Transverse colon (tissue), 4 donors: Measurements from ENCODE around the gene DIP2A. TPM values are rescaled to one million over a fixed set of nuclear protein-coding genes. Genes with fewer than 3 reads are reported as not detected.
A peak's percentile ranks its signal among the peaks of the same experiment; 100 is the strongest.
"Not testable (repeated sequence)": the region's sequence is repeated elsewhere in the genome, so short reads cannot be mapped to it uniquely, and the experiment has no call there.

Experiments used
- DNase-seq: peaks from one replicate; pipeline ENCODE4 v3.0.0-alpha.2; 2019
- H3K27ac ChIP-seq, 4 donors: fragments of 200-600 bp; sonication (generic); 2 replicates each; pipeline ENCODE4 v1.5.1; 2016 to 2018; ENCODE audit warnings: inconsistent platforms in 4 of 4
- H3K27me3 ChIP-seq: fragments of 200-600 bp; sonication (generic); 2 replicates; pipeline ENCODE4 v1.5.1; 2017; ENCODE audit warnings: inconsistent platforms
- H3K36me3 ChIP-seq, 4 donors: fragments of 200-600 bp; sonication (generic); 2 replicates each; pipeline ENCODE4 v1.5.1; 2017 to 2019; ENCODE audit warnings: inconsistent platforms in 4 of 4
- H3K4me1 ChIP-seq, 4 donors: fragments of 200-600 bp; sonication (generic); 2 replicates each; pipeline ENCODE4 v1.5.1; 2017 to 2020; ENCODE audit warnings: inconsistent platforms in 4 of 4
- H3K4me3 ChIP-seq, 4 donors: fragments of 200-600 bp; sonication (generic); 1 replicate in 1 of 4; 2 replicates in 3 of 4; pipeline versions ENCODE4 v1.5.1 to v1.6.1; 2017 to 2019; ENCODE audit warnings: inconsistent platforms in 4 of 4
- H3K9me3 ChIP-seq, 2 donors: fragments of 200-600 bp; sonication (generic); 2 replicates each; pipeline ENCODE4 v1.5.1; 2017 to 2019; ENCODE audit warnings: inconsistent platforms in 2 of 2
- CTCF ChIP-seq, 5 experiments: fragments of 200-600 bp in 3 of 5; fragments of 450-650 bp in 2 of 5; sonication (generic) in 3 of 5; IDR thresholded peaks; 1 replicate in 2 of 5; 2 replicates in 3 of 5; pipeline ENCODE4 v1.5.1; 2016 to 2017; ENCODE audit warnings: antibody characterized with exemption in 5 of 5, inconsistent platforms in 3 of 5, mild to moderate bottlenecking in 2 of 5, moderate library complexity in 1 of 5
- EP300 ChIP-seq: sonication (generic); formaldehyde crosslinking; IDR thresholded peaks from one replicate; pipeline ENCODE4 v1.6.1; 2017; ENCODE audit warnings: antibody characterized with exemption, low read depth
- POLR2A ChIP-seq: fragments of 450-650 bp; IDR thresholded peaks from one replicate; pipeline ENCODE4 v1.6.1; 2016; ENCODE audit warnings: antibody characterized with exemption, mild to moderate bottlenecking, moderate library complexity
- POLR2AphosphoS5 ChIP-seq, 3 donors: sonication (generic); formaldehyde crosslinking; IDR thresholded peaks; one replicate each; pipeline ENCODE4 v1.6.1; 2016; ENCODE audit warnings: antibody characterized with exemption in 3 of 3
- WGBS, 2 donors: methylation state at CpG; one replicate each; pipeline ENCODE4 v1.1.5; 2018; ENCODE audit warnings: low coverage in 1 of 2; 5-methylcytosine and 5-hydroxymethylcytosine counted together
- in situ Hi-C, 4 donors: fragments of 200-750 bp; cut with MboI; loops; one replicate each; pipeline versions ENCODE4 v1.15.0 to v1.15.1; 2017; ENCODE audit warnings: low sequenced_read_pairs in 3 of 4, low pct_ligation_motif_present in 1 of 4, low pct_unique_long_range_greater_than_20kb in 1 of 4
- intact Hi-C: fragments of 100-400 bp; cut with DNase I; formaldehyde crosslinking; loops from one replicate; pipeline ENCODE4 v1.15.1; 2023; ENCODE audit warnings: low total_unique reads
- total RNA-seq, 4 donors: library from RNA; depleted of rRNA; stranded (reverse); fragments of >200 nt; gene quantifications; one replicate each; pipeline ENCODE4 v1.1.0, GENCODE V29; 2016

The DIP2A gene
- total RNA-seq, 4 donors from 2014 or later = 68.8 to 121 (median 92.9) TPM

GRCh38 chr21:46443910-46444309 is 14.8 kb upstream of the DIP2A start:
- WGBS, 2 donors = 80 to 86% methylated on average over 2 to 7 of the region's 8 CpGs
- intact Hi-C loops = no loop called here
- H3K4me1 ChIP-seq = peaks cover 0 to 18% (median 4%) of the 10 kb centered on the region in 4 donors
- H3K27me3 ChIP-seq = no peaks in the 10 kb centered on the region
- DNase-seq = no peak
- in situ Hi-C loops = no loop called here
- peaks cover 0 to 3% of the 10 kb centered on the region in 2 donors for H3K9me3 ChIP-seq
- H3K36me3 ChIP-seq = peaks cover 0 to 17% (median 4%) of the 10 kb centered on the region in 4 donors
- no peak for TF ChIP-seq POLR2AphosphoS5 (IDR thresholded peaks at IDR 0.05)
- no peak for TF ChIP-seq CTCF (IDR thresholded peaks at IDR 0.05)
- no peak for TF ChIP-seq POLR2A
- no peak for TF ChIP-seq EP300
- no peak overlapping the region for H3K4me3 ChIP-seq
- H3K27ac ChIP-seq = no peak overlapping the region

GRCh38 chr21:46448108-46448507 is 10.6 kb upstream of the DIP2A start:
- 77% methylated on average over 5 of the region's 5 CpGs; no CpG with 5 or more reads in 1 of the 2 donors for WGBS, 2 donors
- TF ChIP-seq POLR2AphosphoS5 (IDR thresholded peaks at IDR 0.05) = no peak
- no peak for TF ChIP-seq POLR2A
- no peak for TF ChIP-seq EP300
- H3K9me3 ChIP-seq = peaks cover 0 to 4% of the 10 kb centered on the region in 2 donors
- H3K36me3 ChIP-seq = peaks cover 0 to 5% (median 0%) of the 10 kb centered on the region in 4 donors
- H3K4me1 ChIP-seq = peaks cover 0 to 23% (median 10%) of the 10 kb centered on the region in 4 donors
- H3K27ac ChIP-seq = peak overlapping the region; percentile 4 to 73 (median 65)
- H3K27me3 ChIP-seq = no peaks in the 10 kb centered on the region
- in situ Hi-C loops (no loop called here), intact Hi-C loops (no loop called here)
- no peak overlapping the region for H3K4me3 ChIP-seq
- DNase-seq = peak; percentile 44

GRCh38 chr21:46448855-46449254 is 9.8 kb upstream of the DIP2A start:
- H3K9me3 ChIP-seq, DNase-seq, H3K4me3 ChIP-seq, H3K27me3 ChIP-seq, intact Hi-C loops, H3K36me3 ChIP-seq, in situ Hi-C loops: not testable (repeated sequence)
- WGBS, 2 donors = 92 to 96% methylated on average over 4 to 6 of the region's 6 CpGs
- Histone ChIP-seq H3K27ac (peak overlapping the region; percentile 4 to 73 (median 65)), H3K4me1 (peaks cover 0 to 28% (median 14%) of the 10 kb centered on the region in 4 donors)

GRCh38 chr21:46452710-46453109 is 6.0 kb upstream of the DIP2A start:
- TF ChIP-seq EP300 (no peak), POLR2A (no peak), POLR2AphosphoS5 (IDR thresholded peaks at IDR 0.05) (no peak), CTCF (IDR thresholded peaks at IDR 0.05) (no peak)
- Histone ChIP-seq H3K27ac (peak overlapping the region; percentile 11 to 69 (median 48)), H3K4me3 (no peak overlapping the region), H3K9me3 (peaks cover 0 to 4% of the 10 kb centered on the region in 2 donors), H3K4me1 (peaks cover 15 to 48% (median 44%) of the 10 kb centered on the region in 4 donors), H3K36me3 (no peaks in the 10 kb centered on the region), H3K27me3 (no peaks in the 10 kb centered on the region)
- peak; percentile 28 for DNase-seq
- WGBS, 2 donors = 61 to 64% methylated on average over 3 to 5 of the region's 5 CpGs
- in situ Hi-C loops = no loop called here
- intact Hi-C loops = no loop called here

GRCh38 chr21:46454142-46454541 is 4.5 kb upstream of the DIP2A start:
- in situ Hi-C loops (no loop called here), intact Hi-C loops (no loop called here)
- TF ChIP-seq CTCF (IDR thresholded peaks at IDR 0.05) (no peak), POLR2A (no peak), POLR2AphosphoS5 (IDR thresholded peaks at IDR 0.05) (no peak), EP300 (no peak)
- Histone ChIP-seq H3K4me3 (no peak overlapping the region), H3K4me1 (peaks cover 15 to 46% (median 42%) of the 10 kb centered on the region in 4 donors), H3K36me3 (no peaks in the 10 kb centered on the region), H3K27ac (peak overlapping the region in 1 of 4 donors; percentile 30), H3K27me3 (no peaks in the 10 kb centered on the region), H3K9me3 (no peaks in the 10 kb centered on the region)
- DNase-seq = no peak
- 51 to 72% methylated on average over 2 to 3 of the region's 3 CpGs for WGBS, 2 donors
